ENCODE measurements around the gene CXCR1.

- TF ChIP-seq CTCF (IDR thresholded peaks at IDR 0.05) (no peak), POLR2AphosphoS5 (IDR thresholded peaks at IDR 0.05) (no peak)
These were observed 42.3 kb upstream of the CXCR1 start for GRCh38 chr2:218209078-218209477.

Data from gastroesophageal sphincter (tissue), 3 donors.